ENCODE measurements around the gene DGKI.

Gene DGKI

GRCh38 chr7:137801491-137801890 is 45.3 kb downstream of the DGKI start:
- H3K9me3 ChIP-seq (ENCODE audit: insufficient read depth, low read length), result peaks cover 12% of the 10 kb centered on the region
- no peak overlapping the region for H2AFZ ChIP-seq (ENCODE audit: low read depth, low read length)
- H3K36me3 ChIP-seq (replicated peaks; ENCODE audit: low read depth, low read length), result peaks cover 22% of the 10 kb centered on the region
- H3K4me1 ChIP-seq (ENCODE audit: low read length), result peaks cover 75% of the 10 kb centered on the region
- H3K9ac ChIP-seq (ENCODE audit: low read length), result no peak overlapping the region
- no peaks in the 10 kb centered on the region for H4K20me1 ChIP-seq (ENCODE audit: insufficient read depth, low read length)
- no peak overlapping the region for H3K4me3 ChIP-seq (ENCODE audit: low read length)
- no peak overlapping the region for H3K4me2 ChIP-seq (ENCODE audit: low read length)
- no peak for TF ChIP-seq EZH2phosphoT487 (IDR thresholded peaks at IDR 0.05; ENCODE audit: low read depth)
- TF ChIP-seq CTCF (IDR thresholded peaks at IDR 0.05; ENCODE audit: low read depth, low read length), result no peak
- H3K27ac ChIP-seq (ENCODE audit: low read length), result no peak overlapping the region
- H3K79me2 ChIP-seq (ENCODE audit: low read length), result no peaks in the 10 kb centered on the region
- no peaks in the 10 kb centered on the region for H3K27me3 ChIP-seq (ENCODE audit: low read depth, low read length)

- Histone ChIP-seq H3K27me3 (ENCODE audit: low read depth, low read length) (no peaks in the 10 kb centered on the region), H3K9ac (ENCODE audit: low read length) (no peak overlapping the region)
Measured at GRCh38 chr7:137801003-137801402, 45.8 kb downstream of the DGKI start.

GRCh38 chr7:137798073-137798763 is 48.6 kb downstream of the DGKI start:
- Histone ChIP-seq H3K9me3 (ENCODE audit: insufficient read depth, low read length) (peaks cover 21% of the 10 kb centered on the region), H4K20me1 (ENCODE audit: insufficient read depth, low read length) (no peaks in the 10 kb centered on the region), H3K4me2 (ENCODE audit: low read length) (peak overlapping the region; percentile 60), H3K36me3 (replicated peaks; ENCODE audit: low read depth, low read length) (peaks cover 42% of the 10 kb centered on the region), H3K79me2 (ENCODE audit: low read length) (no peaks in the 10 kb centered on the region), H3K9ac (ENCODE audit: low read length) (peak overlapping the region; percentile 39; the same call in 1 of the 2 replicates), H3K4me1 (ENCODE audit: low read length) (peaks cover 45% of the 10 kb centered on the region), H3K27me3 (ENCODE audit: low read depth, low read length) (no peaks in the 10 kb centered on the region), H3K4me3 (ENCODE audit: low read length) (peak overlapping the region; percentile 43), H2AFZ (ENCODE audit: low read depth, low read length) (no peak overlapping the region), H3K27ac (ENCODE audit: low read length) (peak overlapping the region; percentile 83)
- TF ChIP-seq CTCF (IDR thresholded peaks at IDR 0.05; ENCODE audit: low read depth, low read length) (no peak), EZH2phosphoT487 (IDR thresholded peaks at IDR 0.05; ENCODE audit: low read depth) (no peak)

More at GRCh38 chr7:137801003-137801402, 45.8 kb downstream of the DGKI start:
- H3K4me1 ChIP-seq (ENCODE audit: low read length), result peaks cover 72% of the 10 kb centered on the region
- no peak overlapping the region for H3K27ac ChIP-seq (ENCODE audit: low read length)
- no peak for TF ChIP-seq CTCF (IDR thresholded peaks at IDR 0.05; ENCODE audit: low read depth, low read length)
- TF ChIP-seq EZH2phosphoT487 (IDR thresholded peaks at IDR 0.05; ENCODE audit: low read depth), result no peak
- H2AFZ ChIP-seq (ENCODE audit: low read depth, low read length), result no peak overlapping the region
- H3K79me2 ChIP-seq (ENCODE audit: low read length), result no peaks in the 10 kb centered on the region
- H3K36me3 ChIP-seq (replicated peaks; ENCODE audit: low read depth, low read length), result peaks cover 24% of the 10 kb centered on the region
- peaks cover 12% of the 10 kb centered on the region for H3K9me3 ChIP-seq (ENCODE audit: insufficient read depth, low read length)
- H3K4me2 ChIP-seq (ENCODE audit: low read length), result no peak overlapping the region
- no peak overlapping the region for H3K4me3 ChIP-seq (ENCODE audit: low read length)
- no peaks in the 10 kb centered on the region for H4K20me1 ChIP-seq (ENCODE audit: insufficient read depth, low read length)

GRCh38 chr7:137795211-137795610 is 51.6 kb downstream of the DGKI start:
- Histone ChIP-seq H3K9me3 (ENCODE audit: insufficient read depth, low read length) (peaks cover 21% of the 10 kb centered on the region), H3K36me3 (replicated peaks; ENCODE audit: low read depth, low read length) (peaks cover 37% of the 10 kb centered on the region), H3K79me2 (ENCODE audit: low read length) (no peaks in the 10 kb centered on the region), H3K27me3 (ENCODE audit: low read depth, low read length) (no peaks in the 10 kb centered on the region), H2AFZ (ENCODE audit: low read depth, low read length) (no peak overlapping the region), H3K27ac (ENCODE audit: low read length) (no peak overlapping the region), H4K20me1 (ENCODE audit: insufficient read depth, low read length) (no peaks in the 10 kb centered on the region), H3K4me1 (ENCODE audit: low read length) (peaks cover 31% of the 10 kb centered on the region), H3K9ac (ENCODE audit: low read length) (no peak overlapping the region), H3K4me2 (ENCODE audit: low read length) (no peak overlapping the region), H3K4me3 (ENCODE audit: low read length) (no peak overlapping the region)
- no peak for TF ChIP-seq CTCF (IDR thresholded peaks at IDR 0.05; ENCODE audit: low read depth, low read length)
- no peak for TF ChIP-seq EZH2phosphoT487 (IDR thresholded peaks at IDR 0.05; ENCODE audit: low read depth)
